Measurements from ENCODE around the gene CDC37. TPM values are rescaled to one million over a fixed set of nuclear protein-coding genes. Genes with fewer than 3 reads are reported as not detected.
"Not testable (repeated sequence)": the region's sequence is repeated elsewhere in the genome, so short reads cannot be mapped to it uniquely, and the experiment has no call there.

The CDC37 gene
- total RNA-seq, 1 experiment from 2014 or later = 131 TPM

GRCh38 chr19:10420444-10421239 is 17.3 kb upstream of the CDC37 start, which contains the start of gene PDE4A:
PDE4A (plus strand) TSS chr19:10420538; CDS start chr19:10420765, 227 bp downstream.
- no peak for DNase-seq (ENCODE audit: extremely low read depth, low read depth)

GRCh38 chr19:10419646-10420443 is 16.5 kb upstream of the CDC37 start:
- peak; percentile 63 for DNase-seq (ENCODE audit: extremely low read depth, low read depth)

- no peak for DNase-seq (ENCODE audit: extremely low read depth, low read depth)
These were observed 15.9 kb upstream of the CDC37 start for GRCh38 chr19:10419200-10419645.

GRCh38 chr19:10418485-10419199 is 15.3 kb upstream of the CDC37 start:
- no peak for DNase-seq (ENCODE audit: extremely low read depth, low read depth)

- DNase-seq (ENCODE audit: extremely low read depth, low read depth) = no peak
These were observed 14.8 kb upstream of the CDC37 start for GRCh38 chr19:10418235-10418484.

GRCh38 chr19:10417541-10418234 is 14.3 kb upstream of the CDC37 start:
- no peak for DNase-seq (ENCODE audit: extremely low read depth, low read depth)

GRCh38 chr19:10416380-10417257 is 13.3 kb upstream of the CDC37 start:
- peak; percentile 82 for DNase-seq (ENCODE audit: extremely low read depth, low read depth)

- DNase-seq (ENCODE audit: extremely low read depth, low read depth) = no peak
These were observed 12.7 kb upstream of the CDC37 start for GRCh38 chr19:10416083-10416379.

- DNase-seq (ENCODE audit: extremely low read depth, low read depth) = no peak
These were observed 9.1 kb upstream of the CDC37 start for GRCh38 chr19:10412257-10412977.

GRCh38 chr19:10411224-10411623 is 7.9 kb upstream of the CDC37 start:
- DNase-seq (ENCODE audit: extremely low read depth, low read depth) = not testable (repeated sequence)

GRCh38 chr19:10408511-10409283 is 5.4 kb upstream of the CDC37 start:
- DNase-seq (ENCODE audit: extremely low read depth, low read depth) = no peak

GRCh38 chr19:10407096-10407495 is 3.8 kb upstream of the CDC37 start:
- no peak for DNase-seq (ENCODE audit: extremely low read depth, low read depth)

GRCh38 chr19:10406191-10406590 is 2.8 kb upstream of the CDC37 start:
- DNase-seq (ENCODE audit: extremely low read depth, low read depth) = no peak

- no peak for DNase-seq (ENCODE audit: extremely low read depth, low read depth)
These were observed 1.8 kb upstream of the CDC37 start for GRCh38 chr19:10404888-10405820.

GRCh38 chr19:10402441-10403038 is 802 bp downstream of the CDC37 start:
- DNase-seq (ENCODE audit: extremely low read depth, low read depth) = no peak

- DNase-seq (ENCODE audit: extremely low read depth, low read depth) = no peak
These were observed 3.5 kb downstream of the CDC37 start for GRCh38 chr19:10399878-10400277.

GRCh38 chr19:10399340-10399739 is 4.0 kb downstream of the CDC37 start:
- not testable (repeated sequence) for DNase-seq (ENCODE audit: extremely low read depth, low read depth)
